Stimulated activated CD4-positive, alpha-beta T cell treated with anti-CD3 and anti-CD28 coated beads, Interleukin-1b, Interleukin-23, amount 100 ng/mL, for 48 hours (primary cell): ENCODE measurements around the gene GNB1.
A peak's percentile ranks its signal among the peaks of the same experiment; 100 is the strongest.

ENCODE experiments used
- DNase-seq: peaks from one replicate; pipeline ENCODE4 v3.0.0-alpha.2; 2020

Gene GNB1

GRCh38 chr1:1779691-1780597 lies 110.9 kb downstream of the GNB1 start:
- peak; percentile 57 for DNase-seq

DNA sequence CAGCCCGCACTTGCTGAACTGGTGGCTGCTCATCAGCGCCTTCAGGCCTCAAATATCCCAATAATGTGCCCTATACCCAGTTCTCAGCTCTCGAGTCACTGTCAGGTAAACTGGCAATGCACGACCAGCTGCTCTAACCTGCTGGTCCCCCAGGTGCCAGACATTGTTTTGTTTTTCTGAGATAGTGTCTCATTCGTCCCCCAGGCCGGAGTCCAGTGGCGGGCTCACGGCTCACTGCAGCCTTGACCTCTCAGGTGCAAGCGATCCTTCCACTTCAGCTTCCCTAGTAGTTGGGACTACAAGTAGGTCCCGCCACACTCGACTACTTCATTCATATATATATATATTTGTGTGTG lies 111.6 kb downstream of the GNB1 start:
- DNase-seq: no peak

DNA sequence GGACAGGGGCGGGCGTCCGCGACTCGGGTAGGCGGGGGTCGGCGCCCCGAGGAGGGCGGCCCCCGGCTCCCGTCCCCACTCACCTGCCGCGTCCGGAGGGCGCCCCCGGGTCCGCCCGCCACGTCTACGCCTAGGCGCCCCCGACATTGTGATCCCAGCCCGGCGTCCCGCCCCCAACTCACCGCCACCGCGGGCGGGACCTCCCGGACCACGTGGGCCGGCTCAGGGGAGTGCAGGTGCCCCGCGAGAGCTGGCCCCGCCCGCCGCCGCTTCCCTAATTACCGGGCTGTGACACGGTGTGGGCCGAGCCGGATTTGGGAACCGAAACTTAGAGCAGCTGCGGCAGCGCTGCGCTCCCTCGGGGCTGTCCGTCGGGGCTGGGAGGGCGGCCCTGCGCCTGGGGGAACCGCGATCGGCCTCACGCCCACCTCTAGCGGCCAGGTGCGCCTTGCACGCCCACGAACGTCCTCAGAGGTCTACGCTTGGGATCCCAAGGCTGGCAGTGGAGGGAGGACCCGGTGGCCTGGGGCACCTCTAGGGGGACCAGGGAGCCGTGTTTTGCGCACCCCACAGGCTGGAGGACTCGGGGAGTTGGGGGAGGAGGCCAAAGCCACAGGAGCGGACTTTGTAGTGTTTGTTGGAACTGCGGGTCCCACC lies 112.1 kb downstream of the GNB1 start:
- peak; percentile 74 for DNase-seq

- peak; percentile 64 for DNase-seq
These were observed 112.8 kb downstream of the GNB1 start, which contains the start of gene NADK for GRCh38 chr1:1777950-1778662. Gene NADK, minus strand, starts transcription at chr1:1778470. Its CDS starts 13,064 bp downstream, at chr1:1765406.

- DNase-seq: no peak
These were observed 113.3 kb downstream of the GNB1 start for GRCh38 chr1:1777583-1777899.

- no peak for DNase-seq
These were observed 114.0 kb downstream of the GNB1 start for GRCh38 chr1:1776672-1777582.

DNA sequence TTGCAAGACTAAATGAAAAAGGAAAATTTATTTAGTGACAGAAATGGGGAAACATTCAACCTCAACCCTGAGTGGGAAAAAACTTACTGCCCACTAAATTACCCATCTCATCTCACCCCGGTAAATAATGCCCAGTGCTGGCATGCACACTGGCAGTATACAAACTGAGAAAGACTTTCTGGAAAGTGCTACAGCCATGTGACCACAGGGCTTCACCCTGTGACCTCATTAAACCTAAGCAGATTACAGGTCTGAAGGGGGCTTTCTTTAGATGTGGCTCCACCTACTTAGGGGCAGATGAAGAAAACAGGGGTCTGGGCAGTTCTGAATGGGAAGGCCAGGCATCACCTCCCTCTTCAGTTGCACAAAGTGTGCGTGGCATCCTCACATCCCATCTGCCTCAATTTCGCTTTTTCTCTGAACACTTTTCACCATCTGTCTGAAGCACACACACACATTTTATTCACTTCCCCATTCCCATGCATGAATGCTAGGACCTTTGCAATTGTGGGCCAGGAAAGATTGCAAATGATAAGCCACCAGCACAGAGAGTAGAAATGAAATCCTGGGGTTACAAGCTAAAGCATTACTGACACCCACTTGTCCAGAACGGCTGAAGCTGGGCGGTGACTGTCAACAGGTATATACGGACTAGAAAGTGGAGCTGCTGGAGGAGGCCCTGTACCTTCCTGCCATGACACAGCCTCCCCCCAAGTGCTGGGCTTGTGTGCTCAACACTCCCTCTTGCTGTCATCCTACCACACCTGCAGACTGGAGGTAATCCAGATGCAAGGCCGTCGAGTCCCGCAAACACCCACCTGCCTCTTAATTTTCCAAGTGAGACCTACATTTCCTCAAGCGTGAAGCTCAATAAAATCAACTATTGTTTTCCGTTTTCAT lies 115.3 kb downstream of the GNB1 start:
- DNase-seq: no peak

- no peak for DNase-seq
These were observed 117.0 kb downstream of the GNB1 start for GRCh38 chr1:1773874-1774273.

DNA sequence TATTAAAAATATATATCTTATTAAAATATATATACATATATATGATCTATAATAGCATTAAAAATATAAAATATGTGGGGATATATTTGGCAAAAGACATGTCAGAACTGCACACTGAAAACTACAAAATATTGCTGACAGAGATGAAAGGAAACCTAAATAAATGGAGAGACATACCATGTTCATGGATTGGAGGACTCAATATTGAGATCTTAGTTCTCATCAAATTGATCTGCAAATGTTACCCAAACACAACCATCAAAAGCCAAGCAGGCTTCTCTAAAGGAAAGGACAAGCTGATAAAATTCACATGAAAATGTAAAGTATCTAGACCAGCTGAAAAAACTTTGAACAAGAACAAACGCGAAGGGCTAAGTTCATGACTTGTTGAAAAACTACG lies 119.8 kb downstream of the GNB1 start:
- DNase-seq: no peak

- no peak for DNase-seq
These were observed 120.8 kb downstream of the GNB1 start for GRCh38 chr1:1770102-1770501.

DNA sequence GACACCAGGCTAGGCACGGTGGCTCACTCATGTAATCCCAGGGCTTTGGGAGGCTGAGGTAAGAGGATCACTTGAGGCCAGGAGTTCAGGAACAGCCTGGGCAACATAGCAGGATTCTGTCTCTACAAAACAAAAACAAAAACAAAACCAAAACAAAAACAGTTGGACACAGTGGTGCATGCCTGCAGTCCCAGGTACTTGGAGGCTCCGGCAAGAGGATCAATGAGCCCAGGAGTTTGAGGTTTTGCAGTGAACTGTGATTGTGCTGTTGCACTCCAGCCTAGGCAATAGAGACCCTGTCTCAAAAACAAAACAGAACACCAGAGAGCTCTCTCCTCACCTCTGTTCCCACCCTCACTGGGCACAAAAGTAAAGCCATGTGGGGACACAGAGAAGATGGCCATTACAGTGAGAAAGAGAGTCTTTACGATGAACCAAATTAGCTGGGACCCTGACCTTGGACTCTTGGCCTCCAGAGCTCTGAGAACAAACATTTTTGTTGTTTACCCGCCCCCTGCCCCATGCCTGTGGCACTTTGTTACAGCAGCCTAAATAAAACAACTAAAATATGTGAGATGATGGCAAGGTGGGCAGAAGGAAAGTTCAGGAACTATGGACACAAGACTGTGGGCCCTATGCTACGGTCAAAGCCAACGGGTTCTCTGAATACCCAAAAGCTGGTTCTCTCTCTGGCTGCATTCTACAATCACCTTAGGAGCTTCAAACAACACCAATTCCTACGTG lies 122.5 kb downstream of the GNB1 start:
- DNase-seq: no peak

DNA sequence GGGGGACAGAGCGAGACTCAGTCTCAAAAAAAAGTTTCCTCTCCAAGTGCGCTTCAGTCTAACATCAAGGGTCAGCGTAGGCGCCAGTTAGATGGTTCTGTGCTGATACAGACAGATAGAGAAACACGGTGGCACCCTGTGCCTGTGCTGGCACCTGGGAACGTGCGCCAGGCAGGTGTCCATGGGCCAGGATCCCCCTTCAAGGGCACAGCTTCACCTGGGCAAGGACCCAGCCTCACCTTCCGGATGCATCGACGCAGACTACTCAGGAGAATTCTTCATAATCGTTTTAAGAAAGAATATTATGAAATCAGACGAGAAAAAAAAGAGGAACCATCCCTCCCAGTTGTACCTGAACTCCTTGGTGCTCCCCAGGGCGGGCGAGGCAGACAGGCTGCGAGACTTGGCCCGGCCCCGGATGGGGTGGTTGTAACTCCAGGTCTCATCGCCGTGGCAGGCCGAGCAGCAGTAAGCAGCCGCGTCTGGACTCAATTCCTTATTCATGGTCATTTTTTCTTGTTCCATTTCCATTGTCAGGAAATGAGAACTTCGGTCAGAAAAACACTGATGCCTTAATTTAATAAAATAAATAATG lies 125.9 kb downstream of the GNB1 start:
- DNase-seq: no peak

- DNase-seq: no peak
These were observed 126.9 kb downstream of the GNB1 start for GRCh38 chr1:1763657-1764621.

- no peak for DNase-seq
These were observed 129.1 kb downstream of the GNB1 start for GRCh38 chr1:1761504-1762376.

GRCh38 chr1:1760715-1761114 lies 130.2 kb downstream of the GNB1 start:
- DNase-seq: no peak

DNA sequence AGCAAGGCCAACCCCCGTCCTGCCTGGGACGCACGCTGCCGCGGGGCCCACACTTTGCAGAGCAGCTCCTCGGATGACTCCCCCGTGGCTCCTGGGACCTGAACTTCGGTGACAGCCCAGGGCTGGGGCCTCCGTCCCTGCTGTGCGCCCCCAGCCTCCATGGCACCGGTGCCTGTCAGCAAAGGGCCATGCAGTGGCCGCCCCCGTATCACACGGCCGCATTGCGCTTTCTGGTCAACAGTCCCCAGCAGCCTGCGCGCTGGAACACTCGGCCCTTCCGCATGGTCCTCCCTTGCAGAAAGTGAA lies 130.6 kb downstream of the GNB1 start:
- DNase-seq: no peak

- DNase-seq: no peak
These were observed 131.2 kb downstream of the GNB1 start for GRCh38 chr1:1759456-1760344.
